ENCODE measurements around the gene TMEM209.
"Not testable (repeated sequence)": the region's sequence is repeated elsewhere in the genome, so short reads cannot be mapped to it uniquely, and the experiment has no call there.

The TMEM209 gene

DNA sequence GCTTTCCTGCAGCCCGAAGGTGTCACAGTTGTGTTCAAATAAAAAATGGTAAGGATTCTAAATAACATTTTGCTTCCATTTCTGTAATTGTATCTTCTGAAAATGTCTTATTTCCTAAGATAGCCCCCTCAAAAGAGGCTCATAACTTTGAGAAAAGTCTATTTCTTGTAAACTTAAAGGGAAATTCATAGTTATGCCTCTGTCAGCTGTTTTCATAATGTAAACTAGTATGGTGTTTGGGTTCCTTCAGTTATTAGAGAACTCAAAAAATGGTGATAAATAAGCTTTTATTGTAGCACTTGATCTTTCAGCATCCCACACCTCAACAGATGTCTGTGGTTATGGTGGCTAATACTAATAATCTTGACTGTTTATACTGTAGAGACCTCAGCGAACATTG is 77.8 kb downstream of the TMEM209 start:
- no peak overlapping the region for H3K14ac ChIP-seq (ENCODE audit: low read length in 2 of 2)
- no peaks in the 10 kb centered on the region for H3K9me3 ChIP-seq (ENCODE audit: control insufficient read depth, low read length)
- H3K4me1 ChIP-seq (ENCODE audit: control insufficient read depth, insufficient read depth, low read depth, low read length): no peaks in the 10 kb centered on the region
- H4K91ac ChIP-seq (ENCODE audit: low read length): no peak overlapping the region
- no peak overlapping the region for H3K4me2 ChIP-seq (ENCODE audit: low read length, poor library complexity, severe bottlenecking)
- H2BK12ac ChIP-seq (ENCODE audit: low read length in 2 of 2): no peak overlapping the region
- H2BK15ac ChIP-seq (ENCODE audit: low read depth, poor library complexity, severe bottlenecking): no peak overlapping the region
- H2AFZ ChIP-seq (ENCODE audit: low read depth, low read length): no peak overlapping the region
- peaks cover 30 to 81% of the 10 kb centered on the region in 2 experiments for H3K36me3 ChIP-seq (ENCODE audit: control insufficient read depth in 1 of 2, insufficient read depth in 2 of 2, low read depth in 1 of 2, low read length in 2 of 2)
- no peak overlapping the region for H3K4ac ChIP-seq (ENCODE audit: low read depth in 1 of 2, low read length in 2 of 2)
- no peak overlapping the region for H3K23ac ChIP-seq (ENCODE audit: low read length in 2 of 2)
- H3K4me3 ChIP-seq (ENCODE audit: insufficient read depth in 1 of 2, low read depth in 1 of 2, low read length in 2 of 2): peak overlapping the region in 1 of 2 experiments; percentile 3
- H3K79me1 ChIP-seq (replicated peaks; ENCODE audit: low read length, poor library complexity, severe bottlenecking): peaks cover 8% of the 10 kb centered on the region
- no peak overlapping the region for H2BK120ac ChIP-seq (ENCODE audit: low read depth, low read length)
- no peaks in the 10 kb centered on the region for H3K27me3 ChIP-seq (ENCODE audit: control insufficient read depth in 1 of 2, insufficient read depth in 1 of 2, low read length in 2 of 2)
- H3K27ac ChIP-seq (ENCODE audit: low read length, poor library complexity, severe bottlenecking): no peak overlapping the region
- no CpG with 5 or more reads among the region's 2 CpGs for WGBS
- H2AK5ac ChIP-seq (ENCODE audit: low read length, severe bottlenecking): no peak overlapping the region
- DNase-seq: no peak
- H3K18ac ChIP-seq (ENCODE audit: low read depth in 1 of 2, low read length in 2 of 2): no peak overlapping the region
- peak overlapping the region; percentile 7 for H3K9ac ChIP-seq (ENCODE audit: low read length)
- no peak overlapping the region for H4K8ac ChIP-seq (ENCODE audit: low read length)
- H2BK5ac ChIP-seq (ENCODE audit: low read depth, low read length, poor library complexity, severe bottlenecking): no peak overlapping the region

DNA sequence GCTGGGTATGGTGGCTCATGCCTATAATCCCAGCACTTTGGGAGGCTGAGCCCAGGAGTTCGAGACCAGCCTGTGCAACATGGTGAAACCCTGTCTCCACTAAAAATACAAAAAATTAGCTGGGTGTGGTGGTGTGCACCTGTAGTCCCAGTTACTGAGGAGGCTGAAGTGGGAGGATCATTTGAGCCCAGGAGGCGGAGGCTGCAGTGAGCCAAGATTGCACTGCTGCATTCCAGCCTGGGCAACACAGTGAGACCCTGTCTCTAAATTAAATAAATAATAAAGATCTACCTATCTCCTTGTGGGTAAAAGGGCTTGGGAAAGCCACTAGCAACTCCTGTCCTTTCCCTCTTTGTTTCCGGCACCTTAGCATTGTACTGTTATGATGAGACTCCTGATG is 78.4 kb downstream of the TMEM209 start:
- not testable (repeated sequence) for H3K9ac ChIP-seq (ENCODE audit: low read length); H3K79me1 ChIP-seq (replicated peaks; ENCODE audit: low read length, poor library complexity, severe bottlenecking); H2BK15ac ChIP-seq (ENCODE audit: low read depth, poor library complexity, severe bottlenecking); DNase-seq; H3K18ac ChIP-seq (ENCODE audit: low read depth in 1 of 2, low read length in 2 of 2); H2AK5ac ChIP-seq (ENCODE audit: low read length, severe bottlenecking); H4K8ac ChIP-seq (ENCODE audit: low read length); H3K4me2 ChIP-seq (ENCODE audit: low read length, poor library complexity, severe bottlenecking); H2AFZ ChIP-seq (ENCODE audit: low read depth, low read length); H3K4ac ChIP-seq (ENCODE audit: low read depth in 1 of 2, low read length in 2 of 2); H2BK5ac ChIP-seq (ENCODE audit: low read depth, low read length, poor library complexity, severe bottlenecking); H3K27ac ChIP-seq (ENCODE audit: low read length, poor library complexity, severe bottlenecking); H3K4me1 ChIP-seq (ENCODE audit: control insufficient read depth, insufficient read depth, low read depth, low read length); H2BK120ac ChIP-seq (ENCODE audit: low read depth, low read length); H3K4me3 ChIP-seq (ENCODE audit: insufficient read depth in 1 of 2, low read depth in 1 of 2, low read length in 2 of 2); H2BK12ac ChIP-seq (ENCODE audit: low read length in 2 of 2); H3K27me3 ChIP-seq (ENCODE audit: control insufficient read depth in 1 of 2, insufficient read depth in 1 of 2, low read length in 2 of 2); H3K23ac ChIP-seq (ENCODE audit: low read length in 2 of 2); H4K91ac ChIP-seq (ENCODE audit: low read length); H3K9me3 ChIP-seq (ENCODE audit: control insufficient read depth, low read length); H3K14ac ChIP-seq (ENCODE audit: low read length in 2 of 2)
- WGBS: 96% methylated on average over 1 of the region's 3 CpGs
- peaks cover 26 to 81% of the 10 kb centered on the region in 2 experiments for H3K36me3 ChIP-seq (ENCODE audit: control insufficient read depth in 1 of 2, insufficient read depth in 2 of 2, low read depth in 1 of 2, low read length in 2 of 2)

DNA sequence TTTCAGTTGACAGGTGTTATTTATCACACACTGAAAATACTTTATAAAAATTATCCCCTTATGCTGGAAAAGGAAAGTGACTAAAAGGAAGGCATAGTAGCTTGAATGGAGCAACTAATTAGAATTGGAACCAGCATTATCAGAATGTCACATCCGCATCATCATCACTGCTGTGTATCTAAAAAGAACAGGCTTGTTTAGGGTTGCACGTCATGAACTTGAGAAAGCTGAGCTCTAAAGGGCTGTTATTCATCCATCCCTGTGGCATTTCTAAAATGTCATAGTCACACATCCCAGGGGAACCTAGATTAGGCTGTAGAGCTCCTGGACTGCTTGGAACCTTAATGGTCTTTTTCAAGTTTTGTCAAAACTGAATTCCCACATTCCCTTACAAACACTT is 80.5 kb downstream of the TMEM209 start:
- no peak overlapping the region for H3K4me2 ChIP-seq (ENCODE audit: low read length, poor library complexity, severe bottlenecking)
- no peak overlapping the region for H3K27ac ChIP-seq (ENCODE audit: low read length, poor library complexity, severe bottlenecking)
- 97% methylated on average over 2 of the region's 2 CpGs for WGBS
- no peaks in the 10 kb centered on the region for H3K4me1 ChIP-seq (ENCODE audit: control insufficient read depth, insufficient read depth, low read depth, low read length)
- H3K23ac ChIP-seq (ENCODE audit: low read length in 2 of 2): no peak overlapping the region
- no peak overlapping the region for H3K9ac ChIP-seq (ENCODE audit: low read length)
- H2BK5ac ChIP-seq (ENCODE audit: low read depth, low read length, poor library complexity, severe bottlenecking): no peak overlapping the region
- no peak overlapping the region for H2AFZ ChIP-seq (ENCODE audit: low read depth, low read length)
- H2BK15ac ChIP-seq (ENCODE audit: low read depth, poor library complexity, severe bottlenecking): no peak overlapping the region
- no peak overlapping the region for H3K18ac ChIP-seq (ENCODE audit: low read depth in 1 of 2, low read length in 2 of 2)
- no peak overlapping the region for H2AK5ac ChIP-seq (ENCODE audit: low read length, severe bottlenecking)
- H4K8ac ChIP-seq (ENCODE audit: low read length): no peak overlapping the region
- no peak for DNase-seq
- peaks cover 21 to 84% of the 10 kb centered on the region in 2 experiments for H3K36me3 ChIP-seq (ENCODE audit: control insufficient read depth in 1 of 2, insufficient read depth in 2 of 2, low read depth in 1 of 2, low read length in 2 of 2)
- no peak overlapping the region for H3K14ac ChIP-seq (ENCODE audit: low read length in 2 of 2)
- peaks cover 7% of the 10 kb centered on the region for H3K79me1 ChIP-seq (replicated peaks; ENCODE audit: low read length, poor library complexity, severe bottlenecking)
- no peaks in the 10 kb centered on the region for H3K9me3 ChIP-seq (ENCODE audit: control insufficient read depth, low read length)
- no peak overlapping the region for H3K4me3 ChIP-seq (ENCODE audit: insufficient read depth in 1 of 2, low read depth in 1 of 2, low read length in 2 of 2)
- H2BK120ac ChIP-seq (ENCODE audit: low read depth, low read length): no peak overlapping the region
- H3K27me3 ChIP-seq (ENCODE audit: control insufficient read depth in 1 of 2, insufficient read depth in 1 of 2, low read length in 2 of 2): no peaks in the 10 kb centered on the region
- H2BK12ac ChIP-seq (ENCODE audit: low read length in 2 of 2): no peak overlapping the region
- H3K4ac ChIP-seq (ENCODE audit: low read depth in 1 of 2, low read length in 2 of 2): no peak overlapping the region
- H4K91ac ChIP-seq (ENCODE audit: low read length): no peak overlapping the region

DNA sequence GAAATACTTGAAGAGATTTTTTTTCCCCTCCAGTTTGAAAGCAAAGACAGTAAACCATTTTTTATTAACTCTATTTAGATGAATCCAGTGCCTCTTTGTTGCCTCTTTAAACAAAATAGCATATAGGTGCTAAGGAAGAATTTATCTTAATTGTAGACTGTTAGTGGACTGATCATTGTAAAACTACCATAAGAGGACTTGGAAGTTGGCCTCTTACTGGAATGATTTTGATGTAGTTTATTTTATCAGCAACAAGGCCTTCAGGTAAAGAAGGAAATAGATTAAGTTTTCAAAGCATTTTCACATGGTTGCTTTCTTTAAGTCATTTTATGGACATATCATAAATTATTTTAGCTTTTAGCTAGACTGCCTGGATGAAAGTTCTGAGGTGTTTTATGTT is 81.7 kb downstream of the TMEM209 start:
- Histone ChIP-seq H3K4ac (ENCODE audit: low read depth in 1 of 2, low read length in 2 of 2) (no peak overlapping the region), H3K9me3 (ENCODE audit: control insufficient read depth, low read length) (no peaks in the 10 kb centered on the region), H3K23ac (ENCODE audit: low read length in 2 of 2) (no peak overlapping the region), H4K8ac (ENCODE audit: low read length) (no peak overlapping the region), H3K4me1 (ENCODE audit: control insufficient read depth, insufficient read depth, low read depth, low read length) (no peaks in the 10 kb centered on the region), H3K79me1 (replicated peaks; ENCODE audit: low read length, poor library complexity, severe bottlenecking) (peaks cover 10% of the 10 kb centered on the region), H3K36me3 (ENCODE audit: control insufficient read depth in 1 of 2, insufficient read depth in 2 of 2, low read depth in 1 of 2, low read length in 2 of 2) (peaks cover 22 to 81% of the 10 kb centered on the region in 2 experiments), H2BK12ac (ENCODE audit: low read length in 2 of 2) (no peak overlapping the region), H2BK120ac (ENCODE audit: low read depth, low read length) (no peak overlapping the region), H3K18ac (ENCODE audit: low read depth in 1 of 2, low read length in 2 of 2) (no peak overlapping the region), H3K4me2 (ENCODE audit: low read length, poor library complexity, severe bottlenecking) (no peak overlapping the region), H2AFZ (ENCODE audit: low read depth, low read length) (no peak overlapping the region), H3K14ac (ENCODE audit: low read length in 2 of 2) (no peak overlapping the region), H2BK15ac (ENCODE audit: low read depth, poor library complexity, severe bottlenecking) (no peak overlapping the region), H3K27ac (ENCODE audit: low read length, poor library complexity, severe bottlenecking) (no peak overlapping the region), H2AK5ac (ENCODE audit: low read length, severe bottlenecking) (no peak overlapping the region), H3K4me3 (ENCODE audit: insufficient read depth in 1 of 2, low read depth in 1 of 2, low read length in 2 of 2) (no peak overlapping the region), H3K9ac (ENCODE audit: low read length) (no peak overlapping the region), H3K27me3 (ENCODE audit: control insufficient read depth in 1 of 2, insufficient read depth in 1 of 2, low read length in 2 of 2) (no peaks in the 10 kb centered on the region), H2BK5ac (ENCODE audit: low read depth, low read length, poor library complexity, severe bottlenecking) (no peak overlapping the region), H4K91ac (ENCODE audit: low read length) (no peak overlapping the region)
- no peak for DNase-seq

Measured in mesenchymal stem cell (in vitro differentiated cells and primary cell).